K562 (cell line): Measurements from ENCODE around the gene CCDC181. TPM values are rescaled to one million over a fixed set of nuclear protein-coding genes. Genes with fewer than 3 reads are reported as not detected.
A peak's percentile ranks its signal among the peaks of the same experiment; 100 is the strongest.
"Not testable (repeated sequence)": the region's sequence is repeated elsewhere in the genome, so short reads cannot be mapped to it uniquely, and the experiment has no call there.

ENCODE experiments used
- ATAC-seq: fragments of 200-7000 bp; cut with Tn5 transposase; 3 replicates; pipeline ENCODE4 v1.9.1; 2020; ENCODE audit warnings: moderate library complexity
- BruUV-seq: library from RNA; stranded (reverse); fragments of 400-500 nt; replicated peaks from 2 replicates; lab custom pipeline; 2021; lab: Mats Ljungman, UMichigan
- CTCF ChIA-PET: fragments of 300-600 bp; formaldehyde crosslinking; extraction: SDS; loops from one replicate; lab custom pipeline; 2021; ENCODE audit warnings: low intra/inter-chr PET ratio; lab: Yijun Ruan, JAX
- POLR2A ChIA-PET: fragments of 300-600, 350-650 bp; sonication (Branson Sonifier 250); formaldehyde crosslinking; extraction: SDS; loops from one replicate; lab custom pipeline; 2021; ENCODE audit warnings: antibody characterized with exemption, inconsistent platforms; lab: Yijun Ruan, JAX
- DNase-seq, 4 experiments: peaks; one replicate each; pipeline versions ENCODE4 v3.0.0 to v3.0.0-alpha.2; 2011 to 2018; ENCODE audit warnings: low spot score in 3 of 4, mixed read lengths in 3 of 4; ENCODE audit errors: extremely low read depth in 1 of 4
- FAIRE-seq: peaks from 2 replicates; lab custom pipeline; 2011; peaks lifted over from hg19 to GRCh38; lab: Jason Lieb, UNC
- H2AFZ ChIP-seq: 2 replicates; pipeline ENCODE4 v1.6.0; 2011; ENCODE audit warnings: low read depth, low read length, control low read depth, inconsistent platforms
- H3K27ac ChIP-seq: fragments of 200-600 bp; 3 replicates; pipeline ENCODE4 v1.8.0; 2011; ENCODE audit warnings: low read depth, mild to moderate bottlenecking, control low read depth, inconsistent platforms, low read length, moderate library complexity, mixed read lengths; ENCODE audit errors: extremely low read depth
- H3K27me3 ChIP-seq, 2 experiments: fragments of 300-600 bp in 1 of 2; 2 replicates in 1 of 2; 3 replicates in 1 of 2; pipeline versions ENCODE4 v1.6.0 to v1.8.0; 2011; ENCODE audit warnings: inconsistent platforms in 2 of 2, low read length in 2 of 2, mild to moderate bottlenecking in 1 of 2, mixed read lengths in 1 of 2, moderate library complexity in 1 of 2; ENCODE audit not compliant: control insufficient read depth in 2 of 2, insufficient read depth in 2 of 2
- H3K36me3 ChIP-seq: fragments of 300-600 bp; 3 replicates; pipeline ENCODE4 v1.8.0; 2011; ENCODE audit warnings: mild to moderate bottlenecking, low read length, inconsistent platforms; ENCODE audit not compliant: control insufficient read depth, insufficient read depth
- H3K4me1 ChIP-seq, 2 experiments: fragments of 200-600 bp in 1 of 2; replicated peaks in 1 of 2; 2 replicates in 1 of 2; 3 replicates in 1 of 2; pipeline versions ENCODE4 v1.5.1 to v1.8.0; 2011; ENCODE audit warnings: inconsistent platforms in 2 of 2, low read length in 2 of 2, mild to moderate bottlenecking in 1 of 2, mixed read lengths in 1 of 2, moderate library complexity in 1 of 2; ENCODE audit not compliant: control insufficient read depth in 2 of 2, insufficient read depth in 2 of 2
- H3K4me2 ChIP-seq: 2 replicates; pipeline ENCODE4 v1.6.1; 2011; ENCODE audit warnings: low read length, control low read depth, inconsistent platforms, mixed read lengths; ENCODE audit not compliant: insufficient read depth
- H3K4me3 ChIP-seq: fragments of 200-600 bp; sonication (generic), shearing (Covaris generic); 2 replicates; pipeline ENCODE4 v1.5.1; 2016; ENCODE audit warnings: control low read depth, inconsistent platforms
- H3K79me2 ChIP-seq: fragments of 200-600 bp; 3 replicates; pipeline ENCODE4 v1.8.0; 2011; ENCODE audit warnings: low read length, inconsistent platforms; ENCODE audit not compliant: control insufficient read depth, insufficient read depth
- H3K9ac ChIP-seq, 2 experiments: 2 replicates each; pipeline versions ENCODE4 v1.6.0 to v1.6.1; 2011; ENCODE audit warnings: low read depth in 2 of 2, low read length in 2 of 2, control low read depth in 1 of 2, inconsistent platforms in 1 of 2, mild to moderate bottlenecking in 1 of 2, mixed read lengths in 1 of 2; ENCODE audit not compliant: insufficient read depth in 1 of 2
- H3K9me1 ChIP-seq: one replicate; pipeline ENCODE4 v1.6.0; 2011; ENCODE audit warnings: inconsistent platforms, mild to moderate bottlenecking, low read length, moderate library complexity; ENCODE audit not compliant: control insufficient read depth, insufficient read depth
- H3K9me3 ChIP-seq: replicated peaks from 2 replicates; pipeline ENCODE4 v1.5.1; 2011; ENCODE audit warnings: low read depth, low read length, inconsistent platforms; ENCODE audit not compliant: control insufficient read depth, insufficient read depth
- H4K20me1 ChIP-seq: replicated peaks from 2 replicates; pipeline ENCODE4 v1.6.1; 2011; ENCODE audit warnings: low read length, inconsistent platforms, mixed read lengths; ENCODE audit not compliant: control insufficient read depth, insufficient read depth
- ZNF507 ChIP-seq: conservative IDR thresholded peaks from 2 replicates; pipeline ENCODE4 v1.6.1; 2017; ENCODE audit warnings: missing genetic modification characterization, missing compliant biosample characterization
- WGBS: fragments of 100-300 bp; shearing (Covaris generic); methylation state at CpG from one replicate; pipeline ENCODE4 v1.1.6; 2016; ENCODE audit warnings: low coverage, mixed read lengths; ENCODE audit not compliant: insufficient coverage; ENCODE audit errors: missing lambda C conversion rate; 5-methylcytosine and 5-hydroxymethylcytosine counted together
- in situ Hi-C: fragments of 300-500 bp; cut with MboI; formaldehyde crosslinking; loops from 4 replicates; pipeline ENCODE4 v1.15.0; 2018; ENCODE audit warnings: inconsistent platforms, mixed read lengths
- intact Hi-C: fragments of 100-400 bp; cut with micrococcal nuclease; formaldehyde crosslinking; loops from 2 replicates; pipeline ENCODE4 v1.14.2; 2022
- polyA plus RNA-seq, 8 experiments: library from polyadenylated mRNA; depleted of rRNA in 4 of 8; stranded (reverse) in 5 of 8; unstranded in 3 of 8; fragments of >200 nt; fragmentation: Nextera tagmentation in 2 of 8; fragmentation: Illumina TruSeq in 1 of 8; extraction: Ambion mirVana in 2 of 8; extraction: Trizol in 1 of 8; gene quantifications; 2 replicates each; pipeline versions ENCODE4 v1.2.1 to v1.2.3, GENCODE V29; 2011 to 2014; ENCODE audit warnings: inconsistent platforms in 1 of 8, missing spikeins in 1 of 8
- total RNA-seq, 7 experiments: library from RNA; depleted of rRNA in 6 of 7; stranded (reverse); fragments of >200 nt in 6 of 7; fragmentation: Illumina TruSeq in 2 of 7; extraction: Trizol in 2 of 7; gene quantifications; 2 replicates each; pipeline versions ENCODE4 v1.2.1 to v1.2.3, GENCODE V29; 2011 to 2021; ENCODE audit warnings: low replicate concordance in 1 of 7

CCDC181 gene
- total and polyA plus RNA-seq, 9 of the 15 experiments (the other 6 are each of a cell fraction or from before 2014, with no cell fraction given) = 0.04 to 0.14 TPM; not detected in 7

GRCh38 chr1:169408340-169408739 is 18.9 kb downstream of the CCDC181 start:
- FAIRE-seq, H4K20me1 ChIP-seq, ATAC-seq, H3K36me3 ChIP-seq, H3K4me3 ChIP-seq, CTCF ChIA-PET, H3K9me3 ChIP-seq, H3K9ac ChIP-seq, BruUV-seq, H3K27ac ChIP-seq, H3K27me3 ChIP-seq, H3K9me1 ChIP-seq, H3K4me1 ChIP-seq, H3K79me2 ChIP-seq, intact Hi-C loops, POLR2A ChIA-PET, H2AFZ ChIP-seq, DNase-seq, in situ Hi-C loops, H3K4me2 ChIP-seq: not testable (repeated sequence)
- 1% methylated on average over 5 of the region's 5 CpGs for WGBS

DNA sequence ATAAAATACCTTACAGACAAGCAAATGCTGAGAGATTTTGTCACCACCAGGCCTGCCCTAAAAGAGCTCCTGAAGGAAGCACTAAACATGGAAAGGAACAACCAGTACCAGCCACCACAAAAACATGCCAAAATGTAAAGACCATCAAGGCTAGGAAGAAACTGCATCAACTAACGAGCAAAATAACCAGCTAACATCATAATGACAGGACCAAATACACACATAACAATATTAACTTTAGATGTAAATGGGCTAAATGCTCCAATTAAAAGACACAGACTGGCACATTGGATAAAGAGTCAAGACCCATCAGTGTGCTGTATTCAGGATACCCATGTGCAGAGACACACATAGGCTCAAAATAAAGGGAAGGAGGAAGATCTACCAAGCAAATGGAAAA is 24.7 kb downstream of the CCDC181 start:
- 0% methylated on average over 1 of the region's 1 CpG for WGBS
- in situ Hi-C loops, H3K9ac ChIP-seq, H3K27me3 ChIP-seq, ATAC-seq, BruUV-seq, H3K79me2 ChIP-seq, H3K36me3 ChIP-seq, H3K4me2 ChIP-seq, H3K4me1 ChIP-seq, H3K9me1 ChIP-seq, H4K20me1 ChIP-seq, FAIRE-seq, intact Hi-C loops, H3K27ac ChIP-seq, H3K4me3 ChIP-seq, DNase-seq, H3K9me3 ChIP-seq, POLR2A ChIA-PET, H2AFZ ChIP-seq: not testable (repeated sequence)
- peak; percentile 66 for TF ChIP-seq ZNF507 (tag)
- CTCF ChIA-PET = interaction anchor here (0.6 kb wide), 1 partner anchor 642 kb away, joined by 3 read pairs; no protein-coding TSS in a partner anchor
